NCI-H345 treated with DMSO at 0.1 percent for 48 hours (cell line): ENCODE results near the gene ALDH16A1.
A peak's percentile ranks its signal among the peaks of the same experiment; 100 is the strongest.
"Not testable (repeated sequence)": the region's sequence is repeated elsewhere in the genome, so short reads cannot be mapped to it uniquely, and the experiment has no call there.

Experiments used
- DNase-seq: peaks from one replicate; lab custom pipeline; 2025; ENCODE audit not compliant: unreplicated experiment; lab: John Stamatoyannopoulos, UW

The ALDH16A1 gene

GRCh38 chr19:49461656-49462055 is 8.6 kb downstream of the ALDH16A1 start:
- no peak for DNase-seq

GRCh38 chr19:49462492-49462891 is 9.5 kb downstream of the ALDH16A1 start:
- no peak for DNase-seq

GRCh38 chr19:49463960-49464740 is 11.1 kb downstream of the ALDH16A1 start:
- DNase-seq, result no peak

GRCh38 chr19:49465371-49465770 is 12.3 kb downstream of the ALDH16A1 start:
- DNase-seq, result no peak

GRCh38 chr19:49468199-49468598 is 15.2 kb downstream of the ALDH16A1 start:
- no peak for DNase-seq

- no peak for DNase-seq
Measured at GRCh38 chr19:49468746-49469447, 15.9 kb downstream of the ALDH16A1 start.

GRCh38 chr19:49469828-49470614 is 17.0 kb downstream of the ALDH16A1 start:
- DNase-seq, result no peak

GRCh38 chr19:49470615-49470978 is 17.6 kb downstream of the ALDH16A1 start:
- DNase-seq, result no peak

- no peak for DNase-seq
Measured at GRCh38 chr19:49472936-49473335, 19.9 kb downstream of the ALDH16A1 start.

- not testable (repeated sequence) for DNase-seq
Measured at GRCh38 chr19:49473501-49473867, 20.5 kb downstream of the ALDH16A1 start.

GRCh38 chr19:49473868-49474541 is 21.0 kb downstream of the ALDH16A1 start, which contains the start of gene FLT3LG:
TSS of gene FLT3LG (plus strand) at chr19:49474215. CDS start at chr19:49474640, 425 bp downstream.
- DNase-seq, result peak; percentile 14

- no peak for DNase-seq
Measured at GRCh38 chr19:49474542-49474924, 21.5 kb downstream of the ALDH16A1 start.

- DNase-seq, result no peak
Measured at GRCh38 chr19:49475191-49475917, 22.3 kb downstream of the ALDH16A1 start.

- DNase-seq, result no peak
Measured at GRCh38 chr19:49475995-49476880, 23.2 kb downstream of the ALDH16A1 start.

- DNase-seq, result no peak
Measured at GRCh38 chr19:49479975-49480628, 27.1 kb downstream of the ALDH16A1 start.

- DNase-seq, result no peak
Measured at GRCh38 chr19:49481020-49481683, 28.1 kb downstream of the ALDH16A1 start.

GRCh38 chr19:49486232-49486631 is 33.2 kb downstream of the ALDH16A1 start:
- DNase-seq, result no peak

- DNase-seq, result no peak
Measured at GRCh38 chr19:49486710-49487276, 33.8 kb downstream of the ALDH16A1 start.
